Lung (tissue), 16 donors: ENCODE data around the gene ITGA8. TPM values are rescaled to one million over a fixed set of nuclear protein-coding genes. Genes with fewer than 3 reads are reported as not detected.
"Not testable (repeated sequence)": the region's sequence is repeated elsewhere in the genome, so short reads cannot be mapped to it uniquely, and the experiment has no call there.

Source experiments
- ATAC-seq: fragments of 200-7000 bp; cut with Tn5 transposase; one replicate; pipeline ENCODE4 v1.9.1; 2020; ENCODE audit warnings: moderate number of reproducible peaks; ENCODE audit not compliant: insufficient read depth, low FRiP score
- DNase-seq, 3 donors: peaks; one replicate each; pipeline ENCODE4 v3.0.0-alpha.2; 2013 to 2017
- H3K27ac ChIP-seq, 2 donors: one replicate each; pipeline ENCODE4 v1.5.1; 2013; ENCODE audit warnings: mild to moderate bottlenecking in 2 of 2, moderate library complexity in 2 of 2, control low read depth in 1 of 2, inconsistent platforms in 1 of 2, low read depth in 1 of 2, low read length in 1 of 2
- H3K27me3 ChIP-seq, 3 donors: one replicate each; pipeline ENCODE4 v1.5.1; 2013; ENCODE audit warnings: low read length in 2 of 3; ENCODE audit not compliant: control insufficient read depth in 3 of 3, insufficient read depth in 3 of 3
- H3K36me3 ChIP-seq, 4 donors: one replicate each; pipeline ENCODE4 v1.5.1; 2013; ENCODE audit warnings: low read length in 4 of 4, mild to moderate bottlenecking in 1 of 4, moderate library complexity in 1 of 4; ENCODE audit not compliant: control insufficient read depth in 4 of 4, insufficient read depth in 4 of 4
- H3K4me1 ChIP-seq, 5 donors: one replicate each; pipeline ENCODE4 v1.5.1; 2013; ENCODE audit warnings: low read length in 5 of 5, mild to moderate bottlenecking in 2 of 5, moderate library complexity in 1 of 5; ENCODE audit not compliant: control insufficient read depth in 5 of 5, insufficient read depth in 5 of 5
- H3K4me3 ChIP-seq: one replicate; pipeline ENCODE4 v1.5.1; 2013; ENCODE audit warnings: mild to moderate bottlenecking, control low read depth, moderate library complexity
- H3K9ac ChIP-seq, 2 donors: one replicate each; pipeline ENCODE4 v1.5.1; 2013; ENCODE audit warnings: low read length in 2 of 2, control low read depth in 1 of 2; ENCODE audit not compliant: insufficient read depth in 1 of 2
- H3K9me3 ChIP-seq, 4 donors: one replicate each; pipeline ENCODE4 v1.5.1; 2013; ENCODE audit warnings: low read length in 3 of 4, mild to moderate bottlenecking in 1 of 4, moderate library complexity in 1 of 4; ENCODE audit not compliant: control insufficient read depth in 4 of 4, insufficient read depth in 3 of 4
- WGBS, 2 donors: extraction: QIAGEN DNeasy Blood & Tissue Kit; methylation state at CpG; one replicate each; pipeline ENCODE4 v1.1.7; 2013; 5-methylcytosine and 5-hydroxymethylcytosine counted together
- long read RNA-seq, 5 donors: transcript quantifications; one replicate each; lab custom pipeline, GENCODE V29; 2026
- polyA plus RNA-seq, 2 donors: library from polyadenylated mRNA; stranded (reverse); fragments of 200-250 nt; gene quantifications; one replicate each; pipeline ENCODE4 v1.2.1, GENCODE V29; 2013
- total RNA-seq, 2 donors: library from RNA; depleted of rRNA in 1 of 2; stranded (reverse); fragments of >200 nt in 1 of 2; gene quantifications; one replicate each; pipeline ENCODE4 v1.2.1, GENCODE V29; 2014 to 2021
- TF ChIP-seq, protein P1 (sequence below): IDR thresholded peaks from 2 replicates; pipeline ENCODE4 v1.5.1; 2012; ENCODE audit warnings: mild to moderate bottlenecking; ENCODE audit errors: control extremely low read depth, extremely low read depth
- donor health status: control.
- donor health status: control.
- donor health status: Bipolar disorder and iron deficiency.
- donor health status: healthy.
- donor health status: DM: yes; HTN: yes; CAD: no.

Gene ITGA8
- total RNA-seq (100 to 1,000 TPM in 1 of 2 donors, 10 to 100 TPM in 1; 22.5 to 124 TPM), polyA plus RNA-seq (1 to 10 TPM; 3.9 to 4.7 TPM)
- long read RNA-seq, donor 1, full-length matches to known transcripts, result 9 of 23 reads
- long read RNA-seq, donor 1, partial matches to known transcripts, result 14 of 23 reads
- long read RNA-seq, donor 1, other reads (novel, unspliced or antisense), result 0 of 23 reads
- long read RNA-seq, donor 2, full-length matches to known transcripts, result 1 of 1 reads
- long read RNA-seq, donor 2, partial matches to known transcripts, result 0 of 1 reads
- long read RNA-seq, donor 2, other reads (novel, unspliced or antisense), result 0 of 1 reads
- long read RNA-seq, donor 3, result 0 reads
- long read RNA-seq, donor 4, partial matches to known transcripts, result 6 of 6 reads
- long read RNA-seq, donor 4, other reads (novel, unspliced or antisense), result 0 of 6 reads
- long read RNA-seq, donor 5, full-length matches to known transcripts, result 5 of 12 reads
- long read RNA-seq, donor 5, partial matches to known transcripts, result 7 of 12 reads
- long read RNA-seq, donor 5, other reads (novel, unspliced or antisense), result 0 of 12 reads

- peak; percentile 50 for ATAC-seq
- H3K27me3 ChIP-seq, result peaks cover 0 to 16% (median 6%) of the 10 kb centered on the region in 3 donors
Measured at GRCh38 chr10:15719899-15720634, at the start of gene ITGA8. Gene ITGA8, minus strand, starts transcription at chr10:15719922. Its CDS starts 151 bp downstream, at chr10:15719771.

DNA sequence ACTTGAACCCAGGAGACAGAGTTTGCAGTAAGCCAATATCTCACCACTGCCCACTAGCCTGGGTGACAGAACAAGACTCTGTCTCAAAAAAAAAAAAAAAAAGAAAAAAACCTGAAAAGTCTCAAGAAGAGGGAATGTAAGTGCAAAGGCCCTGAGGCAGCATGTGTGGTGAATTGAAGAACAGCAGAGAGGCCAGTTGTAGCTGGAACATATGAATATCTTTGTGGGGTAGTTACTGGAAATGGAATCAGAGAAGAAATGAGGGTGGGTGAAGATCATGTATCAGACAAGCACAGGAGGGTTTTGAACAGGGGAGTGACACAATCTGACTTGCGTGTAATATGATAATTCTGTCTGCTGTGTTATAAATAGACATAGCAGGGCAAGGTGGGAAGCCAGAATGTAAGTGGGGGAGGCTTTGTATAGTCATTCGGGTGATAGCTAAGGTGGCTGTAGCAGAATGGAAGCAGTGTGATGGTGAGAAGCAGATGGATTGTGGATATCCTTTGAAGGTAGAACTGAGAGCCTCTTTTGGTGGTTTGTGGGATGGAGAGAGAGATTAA, 45.3 kb upstream of the ITGA8 start:
- no peak overlapping the region for H3K9ac ChIP-seq
- ATAC-seq, result no peak
- H3K9me3 ChIP-seq, result peaks cover 0 to 2% (median 0%) of the 10 kb centered on the region in 4 donors
- H3K27me3 ChIP-seq, result no peaks in the 10 kb centered on the region
- H3K27ac ChIP-seq, result no peak overlapping the region
- no peak overlapping the region for H3K4me3 ChIP-seq
- 92 to 96% methylated on average over 2 of the region's 2 CpGs for WGBS, 2 donors
- DNase-seq, result no peak
- TF ChIP-seq, protein P1, sequence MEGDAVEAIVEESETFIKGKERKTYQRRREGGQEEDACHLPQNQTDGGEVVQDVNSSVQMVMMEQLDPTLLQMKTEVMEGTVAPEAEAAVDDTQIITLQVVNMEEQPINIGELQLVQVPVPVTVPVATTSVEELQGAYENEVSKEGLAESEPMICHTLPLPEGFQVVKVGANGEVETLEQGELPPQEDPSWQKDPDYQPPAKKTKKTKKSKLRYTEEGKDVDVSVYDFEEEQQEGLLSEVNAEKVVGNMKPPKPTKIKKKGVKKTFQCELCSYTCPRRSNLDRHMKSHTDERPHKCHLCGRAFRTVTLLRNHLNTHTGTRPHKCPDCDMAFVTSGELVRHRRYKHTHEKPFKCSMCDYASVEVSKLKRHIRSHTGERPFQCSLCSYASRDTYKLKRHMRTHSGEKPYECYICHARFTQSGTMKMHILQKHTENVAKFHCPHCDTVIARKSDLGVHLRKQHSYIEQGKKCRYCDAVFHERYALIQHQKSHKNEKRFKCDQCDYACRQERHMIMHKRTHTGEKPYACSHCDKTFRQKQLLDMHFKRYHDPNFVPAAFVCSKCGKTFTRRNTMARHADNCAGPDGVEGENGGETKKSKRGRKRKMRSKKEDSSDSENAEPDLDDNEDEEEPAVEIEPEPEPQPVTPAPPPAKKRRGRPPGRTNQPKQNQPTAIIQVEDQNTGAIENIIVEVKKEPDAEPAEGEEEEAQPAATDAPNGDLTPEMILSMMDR, result no peak
- H3K36me3 ChIP-seq, result no peaks in the 10 kb centered on the region
- H3K4me1 ChIP-seq, result no peaks in the 10 kb centered on the region

More at GRCh38 chr10:15719899-15720634, at the start of gene ITGA8:
- Histone ChIP-seq H3K4me1 (peaks cover 0 to 46% (median 0%) of the 10 kb centered on the region in 5 donors), H3K9me3 (no peaks in the 10 kb centered on the region), H3K4me3 (peak within 1 kb of the TSS; percentile 36), H3K27ac (peak within 1 kb of the TSS in 1 of 2 donors; percentile 81), H3K9ac (peak within 1 kb of the TSS; percentile 44 to 77), H3K36me3 (peaks cover 0 to 4% (median 1%) of the 10 kb centered on the region in 4 donors)
- peak; percentile 90 to 91 (median 91) for DNase-seq
- TF ChIP-seq, protein P1, result no peak
- 15% methylated on average over 29 to 33 of the region's 33 CpGs for WGBS, 2 donors

- Histone ChIP-seq H3K36me3 (no peaks in the 10 kb centered on the region), H3K9ac (no peak overlapping the region), H3K9me3 (peaks cover 0 to 2% (median 0%) of the 10 kb centered on the region in 4 donors), H3K27ac (no peak overlapping the region), H3K4me1 (peaks cover 0 to 3% (median 0%) of the 10 kb centered on the region in 5 donors), H3K4me3 (no peak overlapping the region), H3K27me3 (no peaks in the 10 kb centered on the region)
- ATAC-seq (no peak), DNase-seq (no peak)
- 90 to 91% methylated on average over 8 of the region's 8 CpGs for WGBS, 2 donors
- TF ChIP-seq, protein P1, result no peak
Measured at GRCh38 chr10:15763006-15763405, 43.3 kb upstream of the ITGA8 start.

GRCh38 chr10:15762239-15762638, 42.5 kb upstream of the ITGA8 start:
- H3K36me3 ChIP-seq, H3K9me3 ChIP-seq, H3K9ac ChIP-seq, H3K27ac ChIP-seq, H3K4me1 ChIP-seq, DNase-seq, H3K27me3 ChIP-seq, H3K4me3 ChIP-seq, ATAC-seq: not testable (repeated sequence)
- 88 to 97% methylated on average over 6 of the region's 6 CpGs for WGBS, 2 donors

- 86% methylated on average over 2 of the region's 4 CpGs for WGBS, 2 donors
- H3K27me3 ChIP-seq, ATAC-seq, H3K27ac ChIP-seq, H3K4me1 ChIP-seq, H3K36me3 ChIP-seq, H3K9ac ChIP-seq, H3K9me3 ChIP-seq, DNase-seq, H3K4me3 ChIP-seq: not testable (repeated sequence)
Measured at GRCh38 chr10:15761224-15761623, 41.5 kb upstream of the ITGA8 start.
